NCI-H1417 (cell line): ENCODE measurements around the gene NKD2.
"Not testable (repeated sequence)": the region's sequence is repeated elsewhere in the genome, so short reads cannot be mapped to it uniquely, and the experiment has no call there.

ENCODE experiments used
- DNase-seq, 3 experiments: peaks; one replicate each; lab custom pipeline; 2025; lab: John Stamatoyannopoulos, UW

The NKD2 gene

DNA sequence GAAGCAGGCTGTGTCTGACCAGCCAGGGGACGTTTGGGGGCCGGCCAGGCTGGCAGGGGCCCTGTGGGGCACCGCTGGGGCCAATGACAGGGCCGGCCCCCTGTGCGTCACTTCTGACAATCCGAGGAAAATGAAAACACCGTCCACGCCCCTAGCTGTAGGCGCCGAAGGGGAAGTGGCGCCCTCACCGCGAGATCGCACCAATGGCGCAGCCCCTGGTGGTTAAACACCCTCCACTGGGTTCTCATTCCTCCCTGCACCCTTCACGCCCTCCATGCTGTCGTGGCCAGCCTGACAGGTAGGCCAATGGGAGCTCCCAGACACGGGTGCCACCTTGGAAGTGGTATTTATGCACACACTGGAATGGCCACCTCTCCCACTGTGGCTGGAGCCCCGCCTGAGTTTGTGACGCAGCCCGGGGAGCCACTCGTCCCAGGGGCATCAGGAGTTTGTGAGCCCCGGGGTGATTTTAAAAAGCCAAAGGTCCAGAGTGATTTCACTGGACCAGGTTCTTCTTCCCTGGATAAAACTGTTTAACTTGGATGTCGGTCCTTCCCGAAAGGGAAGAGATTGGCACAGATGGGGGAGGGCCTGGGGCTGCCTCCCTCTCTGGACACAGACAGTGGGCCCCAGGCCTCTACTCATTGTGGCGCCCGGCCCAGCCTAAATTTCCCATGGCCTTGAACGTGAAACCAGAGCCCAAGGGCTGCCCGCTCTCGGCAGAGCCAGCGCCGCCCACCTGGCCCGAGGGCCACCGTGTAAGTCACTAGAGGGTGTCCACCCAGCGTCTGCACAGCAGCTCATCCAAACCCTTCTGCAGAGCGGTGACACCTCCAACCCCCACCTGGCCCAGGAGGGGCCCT lies 49.7 kb downstream of the NKD2 start:
- DNase-seq, result no peak

DNA sequence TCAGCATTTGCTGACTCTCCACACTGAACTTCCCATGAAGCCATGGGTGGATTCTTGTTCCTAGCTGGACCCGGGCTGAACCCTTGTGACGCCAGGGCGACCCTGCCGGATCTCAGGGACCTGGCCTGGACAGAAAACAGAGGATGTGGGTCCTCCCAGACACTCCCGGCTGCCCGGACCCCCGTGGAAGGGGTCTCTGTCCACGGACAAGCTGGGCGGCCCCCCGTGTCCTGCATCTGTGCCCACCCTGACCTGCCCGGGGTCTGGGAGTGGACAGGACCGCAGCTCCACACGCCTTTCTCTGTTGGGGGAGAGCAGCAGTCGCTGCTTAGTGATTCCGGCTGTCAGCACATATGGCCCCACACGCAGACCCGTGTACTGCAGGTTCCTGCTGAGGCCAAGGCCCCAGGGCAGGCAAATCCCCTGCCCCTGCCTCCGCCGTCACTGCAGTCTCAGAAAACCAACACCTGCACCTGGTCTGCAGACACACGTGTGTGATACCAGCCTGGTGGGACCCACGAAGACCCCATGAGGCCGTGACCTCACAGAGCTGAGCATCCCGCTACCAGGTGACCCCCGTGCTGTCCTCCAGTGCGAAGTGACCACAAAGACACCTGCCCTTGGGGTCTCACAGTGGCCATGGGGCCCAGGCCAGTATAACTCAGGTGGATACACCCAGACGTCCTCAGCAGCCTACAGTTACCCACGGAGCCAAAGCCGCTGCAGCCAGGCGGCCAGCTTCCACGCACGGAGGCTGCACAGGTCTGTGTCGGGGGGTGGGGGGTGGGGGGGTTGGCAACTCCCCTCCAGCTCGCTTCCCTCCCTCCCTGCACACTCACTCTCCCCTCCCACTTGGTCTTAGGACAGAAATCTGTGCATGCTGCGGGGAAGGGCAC lies 50.6 kb downstream of the NKD2 start:
- no peak for DNase-seq

DNA sequence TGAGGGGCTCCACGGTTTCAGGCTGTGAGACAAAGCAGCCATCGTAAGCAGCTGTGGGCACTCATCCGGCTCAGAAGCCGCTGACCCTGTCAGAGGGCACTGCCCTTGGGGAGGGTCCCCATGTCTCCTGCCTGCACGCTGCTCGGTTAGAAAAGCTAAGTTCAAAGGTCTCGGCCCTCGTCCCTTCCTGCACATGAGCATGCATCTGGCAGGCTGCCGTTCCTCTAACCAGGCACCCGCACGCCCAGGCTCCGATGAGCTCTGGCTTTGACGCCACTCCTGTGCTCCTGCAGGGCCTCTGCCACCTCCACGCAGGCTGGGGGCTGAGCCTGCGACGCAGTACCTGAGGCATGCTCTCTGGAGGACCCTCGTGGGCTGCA lies 51.3 kb downstream of the NKD2 start:
- no peak for DNase-seq

DNA sequence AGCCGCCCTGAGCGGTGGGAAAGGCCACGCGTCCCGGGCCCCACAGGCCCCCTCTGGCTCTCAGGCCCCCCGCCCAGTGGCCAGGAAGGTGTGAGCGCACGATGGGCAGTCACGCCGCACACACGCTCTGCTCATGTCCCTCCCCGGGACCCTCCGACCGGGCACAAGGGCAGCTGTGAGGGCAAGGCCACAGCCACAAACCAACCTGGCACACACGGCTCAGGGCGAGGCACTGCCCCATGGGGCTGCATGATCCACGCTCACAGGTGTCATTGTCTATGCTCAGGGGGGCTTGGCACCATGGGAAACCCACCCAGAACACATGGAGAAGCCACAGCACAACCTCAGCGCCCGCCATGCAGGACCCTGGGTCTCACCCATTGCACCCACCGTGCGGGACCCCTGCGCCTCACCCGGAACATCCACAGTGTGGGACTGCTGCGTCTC lies 52.0 kb downstream of the NKD2 start:
- no peak for DNase-seq

GRCh38 chr5:1061292-1061691 lies 52.7 kb downstream of the NKD2 start:
- DNase-seq, result not testable (repeated sequence)

DNA sequence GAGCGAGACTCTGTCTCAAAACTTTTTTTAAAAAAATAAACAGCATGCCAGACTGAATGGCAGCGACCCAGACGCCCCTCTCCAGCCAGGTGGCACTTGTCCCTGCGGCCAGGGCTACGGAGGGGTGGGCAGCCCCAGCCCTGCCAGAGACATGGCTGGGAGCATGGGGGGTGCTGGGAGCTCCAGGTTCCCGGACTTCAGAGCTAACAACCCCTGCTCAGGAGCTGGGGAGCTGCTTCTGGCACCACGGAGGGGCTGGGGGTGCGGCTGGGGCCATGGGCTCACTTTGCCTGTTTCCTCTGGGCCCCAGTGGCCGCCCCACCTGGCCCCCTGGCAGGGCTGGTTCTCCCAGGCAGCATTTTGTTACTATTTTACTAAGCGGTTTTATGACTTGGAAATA lies 53.3 kb downstream of the NKD2 start:
- DNase-seq, result no peak

DNA sequence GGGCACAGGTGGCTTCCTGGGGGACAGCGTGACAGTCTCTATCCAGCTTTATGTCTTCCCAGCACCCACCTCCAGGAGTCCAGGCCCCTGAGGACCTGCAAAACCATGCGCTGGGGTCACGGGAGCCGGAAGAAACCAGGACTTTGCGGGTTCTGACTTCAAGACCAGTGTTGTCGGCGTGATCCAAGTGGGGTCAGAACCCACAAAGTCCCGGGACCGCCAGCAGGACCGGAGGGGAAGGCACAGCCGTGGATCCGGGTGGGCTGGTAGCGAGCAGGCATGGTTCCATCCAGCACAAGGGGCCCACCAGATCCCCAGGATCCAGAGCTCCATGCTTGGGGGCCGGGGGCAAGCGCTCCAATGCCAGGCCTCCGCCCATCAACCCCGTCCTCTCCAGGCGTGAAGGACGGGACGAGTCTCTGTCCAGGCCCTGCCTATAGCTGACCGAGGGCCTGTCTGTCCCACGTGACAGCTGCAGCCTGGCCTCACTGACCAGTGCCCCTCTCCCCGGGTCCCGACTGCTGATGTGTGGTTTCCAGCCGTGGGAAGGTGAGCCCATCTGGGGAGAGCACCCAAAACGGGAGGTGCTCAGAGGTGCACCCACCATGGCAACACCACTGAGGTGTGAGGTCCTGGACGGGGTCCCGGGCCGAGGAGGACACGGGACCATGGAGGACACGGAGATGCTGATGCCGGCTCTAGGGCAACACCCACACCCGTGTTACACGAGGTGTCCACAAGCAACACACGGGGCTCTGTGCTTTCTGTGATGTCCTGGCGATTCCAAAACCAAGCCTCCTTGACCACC lies 54.4 kb downstream of the NKD2 start:
- DNase-seq, result no peak

DNA sequence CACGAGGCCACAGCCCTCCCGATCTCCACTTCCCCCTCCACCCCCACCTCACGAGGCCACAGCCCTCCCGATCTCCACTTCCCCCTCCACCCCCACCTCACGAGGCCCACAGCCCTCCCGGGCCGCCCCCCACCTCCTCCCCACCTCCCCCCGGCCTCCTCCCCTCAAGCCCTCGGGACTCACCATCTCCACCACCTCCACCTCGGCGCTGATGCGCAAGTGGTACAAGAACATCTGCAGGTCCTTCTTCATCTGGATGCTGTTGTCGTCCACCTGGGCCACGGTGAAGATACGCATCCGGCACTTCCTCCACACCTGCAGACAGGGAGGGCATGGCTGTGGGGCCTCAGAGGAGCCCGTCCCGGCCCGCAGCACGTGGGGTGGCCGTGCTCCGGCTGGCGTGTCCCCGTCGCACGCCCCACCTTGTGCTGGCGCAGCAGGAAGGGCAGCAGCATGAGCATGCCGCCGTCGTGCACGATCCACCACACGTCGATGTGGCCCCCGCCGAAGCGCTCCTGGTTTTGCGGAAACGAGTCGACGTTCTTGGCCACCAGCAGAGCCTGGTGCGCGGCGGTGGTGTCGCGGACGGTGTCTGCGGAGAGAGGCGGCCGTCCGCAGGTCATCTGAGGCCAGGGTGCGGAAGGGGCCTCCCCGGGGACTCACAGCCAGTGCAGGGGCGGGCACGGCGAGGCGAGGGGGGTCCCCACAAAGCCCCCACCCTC lies 55.2 kb downstream of the NKD2 start:
- DNase-seq, result no peak

- DNase-seq, result no peak
Observed at GRCh38 chr5:1064383-1065142, 56.0 kb downstream of the NKD2 start.

- DNase-seq, result no peak
Observed at GRCh38 chr5:1065143-1065750, 56.6 kb downstream of the NKD2 start.

- DNase-seq, result no peak
Observed at GRCh38 chr5:1065891-1066650, 57.5 kb downstream of the NKD2 start.

- DNase-seq, result no peak
Observed at GRCh38 chr5:1066676-1067075, 58.1 kb downstream of the NKD2 start.

DNA sequence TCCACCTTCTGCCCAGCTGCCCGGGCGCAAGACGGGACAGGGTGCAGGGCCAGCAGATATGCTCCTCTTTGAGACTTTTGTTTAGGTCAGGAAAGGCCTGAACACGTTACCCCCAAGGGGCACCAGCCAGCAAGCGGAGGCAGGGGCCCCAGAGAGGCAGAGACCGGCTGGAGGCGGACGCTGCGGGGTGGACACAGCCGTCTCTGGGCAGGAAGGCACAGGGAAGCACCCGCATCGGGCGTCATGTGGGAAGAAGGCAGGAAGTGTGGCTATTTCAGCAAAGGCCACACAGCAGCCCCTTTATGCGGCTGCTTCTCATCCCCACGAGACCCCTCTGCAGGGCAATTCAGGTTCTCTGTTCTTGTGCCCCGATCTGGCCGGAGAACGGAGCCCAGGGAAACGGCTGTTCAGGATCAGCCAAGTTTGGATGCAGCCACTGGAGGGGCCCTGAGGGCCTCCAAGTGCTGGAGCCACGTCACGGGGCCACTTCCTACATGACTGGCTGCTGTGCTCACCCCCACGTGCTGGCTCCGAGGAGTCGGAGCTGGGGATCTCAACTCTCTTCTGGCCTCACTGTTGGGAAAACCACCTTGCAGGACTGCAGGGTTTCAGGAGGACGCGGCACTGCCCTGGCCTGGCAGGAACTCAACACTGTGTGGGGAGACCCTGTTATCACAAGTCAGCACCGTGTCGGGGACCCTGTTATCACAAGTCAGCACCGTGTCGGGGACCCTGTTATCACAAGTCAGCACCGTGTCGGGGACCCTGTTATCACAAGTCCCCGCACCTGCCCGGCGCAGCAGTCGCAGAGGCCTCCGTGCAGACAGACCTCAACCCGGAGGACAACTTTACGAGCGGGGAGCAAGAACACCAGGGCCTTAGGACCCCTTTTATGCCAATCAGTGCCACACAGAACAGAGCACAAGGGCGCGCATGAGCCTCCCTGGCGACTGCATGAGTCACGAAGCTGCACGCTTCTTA lies 58.8 kb downstream of the NKD2 start:
- DNase-seq, result no peak

- DNase-seq, result no peak
Observed at GRCh38 chr5:1068204-1068894, 59.7 kb downstream of the NKD2 start.

DNA sequence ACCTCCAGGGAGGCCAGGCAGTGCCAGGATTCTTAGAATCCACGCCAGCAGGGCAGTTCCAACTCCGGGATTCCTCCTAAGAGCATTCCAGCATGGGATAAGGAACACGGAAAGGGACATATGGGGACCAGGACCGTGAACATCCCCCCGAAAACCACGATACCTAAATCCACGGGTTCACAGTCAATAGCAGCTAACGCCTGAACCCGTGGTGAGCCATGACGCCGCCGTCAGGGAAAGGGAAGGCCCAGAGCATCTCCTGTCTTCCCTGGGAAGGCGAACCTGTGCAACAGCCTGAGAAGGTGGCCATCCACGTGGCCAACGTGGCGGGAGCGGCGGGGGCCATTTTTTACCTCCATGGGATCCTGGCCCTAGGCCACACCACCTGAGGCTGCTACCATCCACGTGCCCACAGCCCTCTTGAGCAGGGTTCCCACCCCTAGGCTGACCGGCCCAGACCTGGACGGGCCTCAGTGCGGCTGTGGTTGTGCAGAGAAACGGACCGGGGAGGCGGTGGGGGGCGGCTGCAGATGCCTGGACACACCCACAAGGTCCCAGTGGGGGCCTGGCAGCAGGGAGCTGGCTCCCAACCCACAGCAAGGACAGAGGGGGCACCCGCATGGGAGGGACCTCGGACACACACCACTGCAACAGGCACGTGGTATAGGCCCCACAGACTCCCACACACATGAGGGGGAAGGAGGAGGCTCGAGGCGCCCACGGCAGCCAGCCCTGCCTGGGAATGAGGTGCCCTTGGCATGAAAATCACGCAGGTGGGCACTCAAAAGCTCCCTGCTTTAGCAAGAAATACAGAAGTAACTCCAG lies 60.5 kb downstream of the NKD2 start:
- DNase-seq, result no peak

- DNase-seq, result no peak
Observed at GRCh38 chr5:1069720-1070088, 61.1 kb downstream of the NKD2 start.
